KBM-7 (cell line): ENCODE results near the gene METTL1.
"Not testable (repeated sequence)": the region's sequence is repeated elsewhere in the genome, so short reads cannot be mapped to it uniquely, and the experiment has no call there.

Source experiments
- DNase-seq: peaks from one replicate; pipeline ENCODE4 v3.0.0-alpha.2; 2015
- in situ Hi-C: fragments of 300-500 bp; cut with MboI; formaldehyde crosslinking; loops from 2 replicates; pipeline ENCODE4 v1.14.3; 2020; ENCODE audit warnings: low sequenced_read_pairs, low pct_unique_long_range_greater_than_20kb, mixed read lengths

METTL1 gene

DNA sequence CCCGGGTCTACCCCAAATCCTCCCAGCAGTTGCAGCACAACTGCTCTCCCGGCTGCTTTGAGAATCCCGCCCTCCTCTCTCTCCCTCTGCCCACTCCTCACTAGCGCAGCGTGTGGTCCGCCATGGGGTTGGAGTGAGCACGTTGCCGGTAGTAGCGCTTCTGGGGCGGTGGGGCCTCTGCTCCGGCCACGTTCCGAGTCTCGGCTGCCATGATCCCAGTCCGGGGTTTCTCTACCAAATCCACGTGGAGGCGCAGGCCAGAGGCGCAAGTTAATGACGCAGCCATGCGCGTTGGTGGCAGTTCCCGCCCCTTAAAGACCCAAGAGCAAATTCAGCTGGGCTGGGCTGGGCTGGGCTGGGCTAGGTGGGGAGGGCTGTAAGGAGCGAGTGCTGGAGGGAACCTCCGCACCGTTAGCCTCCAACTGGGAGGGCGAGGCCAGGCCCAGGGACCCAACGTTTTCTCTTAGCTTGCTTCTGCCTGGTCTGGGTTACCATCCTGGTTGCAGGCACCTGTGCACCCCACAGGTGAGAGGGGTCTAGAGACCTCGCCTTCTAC, at the start of gene METTL1:
Gene METTL1 (minus strand): TSS at position 233 of the 556 bp plus-strand sequence. CDS start 22 bp downstream, at position 211.
- peak; percentile 98 for DNase-seq
- in situ Hi-C loops = no loop called here

DNA sequence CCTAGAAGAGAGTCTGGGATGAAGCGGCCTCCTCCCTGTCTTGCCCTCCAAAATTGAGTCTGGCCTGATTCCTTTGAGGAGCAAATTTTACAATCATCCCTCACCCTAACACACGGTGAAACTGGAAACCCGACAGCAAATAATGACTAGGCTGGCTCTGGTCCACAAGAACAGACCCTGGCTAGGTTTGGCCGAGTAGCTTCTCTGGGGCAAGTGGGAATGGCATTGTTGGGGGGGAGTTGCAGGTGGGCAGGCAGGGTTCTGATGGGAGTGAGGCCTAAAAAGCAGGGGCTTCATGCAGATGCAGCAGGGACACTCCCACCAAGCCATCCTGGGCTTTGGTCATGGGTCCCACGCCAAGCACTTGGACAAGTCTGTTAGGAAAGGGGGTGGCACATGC, 49.1 kb upstream of the METTL1 start:
- DNase-seq, in situ Hi-C loops: not testable (repeated sequence)

DNA sequence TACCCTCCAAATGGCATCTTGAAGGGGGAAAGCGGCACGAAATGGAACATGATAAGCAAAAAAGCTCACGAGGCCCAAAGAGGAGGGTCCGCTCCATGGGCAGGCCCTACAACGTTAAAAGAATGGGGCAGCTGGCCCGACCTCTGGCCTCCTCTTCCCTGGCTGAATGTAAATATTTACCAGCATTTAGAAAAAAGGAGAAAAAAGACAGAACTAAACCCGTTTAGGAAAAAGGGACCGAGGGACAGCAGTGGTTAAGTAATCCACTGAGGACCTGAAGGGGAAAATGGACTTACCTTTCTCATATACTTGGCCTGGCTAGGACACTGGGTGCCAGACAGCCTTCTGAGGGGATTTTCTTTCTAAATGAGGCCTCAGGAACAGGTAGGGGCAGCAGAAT, 48.2 kb upstream of the METTL1 start:
- DNase-seq, in situ Hi-C loops: not testable (repeated sequence)

DNA sequence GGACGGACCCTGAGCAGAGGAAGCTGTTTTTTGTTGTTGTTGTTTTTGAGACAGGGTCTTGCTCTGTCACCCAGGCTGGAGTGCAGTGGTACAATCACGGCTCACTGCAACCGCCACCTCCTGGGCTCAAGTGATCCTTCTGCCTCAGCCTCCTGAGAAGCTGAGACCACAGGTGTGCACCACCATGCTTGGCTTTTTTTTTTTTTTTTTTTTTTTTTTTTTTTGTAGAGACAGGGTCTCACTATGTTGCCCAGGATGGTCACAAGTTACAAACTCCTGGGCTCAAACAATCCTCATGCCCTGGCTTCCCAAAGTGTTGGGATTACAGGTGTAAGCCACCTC, 46.1 kb upstream of the METTL1 start:
- in situ Hi-C loops, DNase-seq: not testable (repeated sequence)

GRCh38 chr12:57817261-57817989, 45.5 kb upstream of the METTL1 start:
- in situ Hi-C loops = no loop called here
- DNase-seq = no peak

- in situ Hi-C loops = no loop called here
- DNase-seq = peak; percentile 89
Measured at GRCh38 chr12:57816855-57817151, 44.9 kb upstream of the METTL1 start.

DNA sequence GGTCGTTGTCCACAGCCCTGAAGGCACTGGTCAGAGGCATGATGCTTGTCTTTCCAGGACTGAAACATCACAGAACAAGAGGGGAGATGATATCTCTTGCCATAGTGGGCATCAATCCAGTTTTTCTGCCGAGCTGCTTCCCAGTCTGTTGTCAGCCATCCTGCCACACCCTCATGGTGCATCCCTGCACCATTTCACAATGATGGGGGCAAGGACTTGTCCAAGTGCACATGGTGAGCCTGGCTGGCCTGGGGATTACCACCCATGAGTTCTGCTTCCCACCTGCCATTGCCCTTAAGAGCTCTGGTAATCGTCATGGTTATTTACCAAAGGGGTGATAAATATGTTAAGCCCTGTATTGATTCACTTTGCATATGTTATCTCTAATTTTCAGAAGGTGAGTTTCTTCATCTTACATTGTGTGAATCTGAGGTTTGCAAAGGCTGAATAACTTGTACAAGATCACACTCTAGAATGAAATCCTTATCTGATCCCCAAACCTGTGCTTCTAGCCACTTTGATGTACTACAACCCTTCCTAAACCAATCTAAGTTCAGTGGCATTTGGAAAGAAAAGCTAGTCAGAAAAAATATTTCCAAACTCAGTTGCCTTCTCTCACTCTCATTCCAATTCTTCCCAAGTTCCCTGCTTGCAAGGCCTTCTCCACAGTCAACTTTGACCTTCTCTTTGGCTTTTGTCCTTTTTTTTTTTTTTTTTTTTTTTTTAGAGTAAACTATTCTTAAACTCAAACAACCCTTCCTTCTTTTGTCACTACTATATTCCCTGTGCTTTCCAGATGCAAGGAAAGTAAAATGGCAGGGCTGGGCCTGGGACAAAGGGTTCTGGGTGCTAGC, 44.3 kb upstream of the METTL1 start:
- no peak for DNase-seq
- in situ Hi-C loops = no loop called here

DNA sequence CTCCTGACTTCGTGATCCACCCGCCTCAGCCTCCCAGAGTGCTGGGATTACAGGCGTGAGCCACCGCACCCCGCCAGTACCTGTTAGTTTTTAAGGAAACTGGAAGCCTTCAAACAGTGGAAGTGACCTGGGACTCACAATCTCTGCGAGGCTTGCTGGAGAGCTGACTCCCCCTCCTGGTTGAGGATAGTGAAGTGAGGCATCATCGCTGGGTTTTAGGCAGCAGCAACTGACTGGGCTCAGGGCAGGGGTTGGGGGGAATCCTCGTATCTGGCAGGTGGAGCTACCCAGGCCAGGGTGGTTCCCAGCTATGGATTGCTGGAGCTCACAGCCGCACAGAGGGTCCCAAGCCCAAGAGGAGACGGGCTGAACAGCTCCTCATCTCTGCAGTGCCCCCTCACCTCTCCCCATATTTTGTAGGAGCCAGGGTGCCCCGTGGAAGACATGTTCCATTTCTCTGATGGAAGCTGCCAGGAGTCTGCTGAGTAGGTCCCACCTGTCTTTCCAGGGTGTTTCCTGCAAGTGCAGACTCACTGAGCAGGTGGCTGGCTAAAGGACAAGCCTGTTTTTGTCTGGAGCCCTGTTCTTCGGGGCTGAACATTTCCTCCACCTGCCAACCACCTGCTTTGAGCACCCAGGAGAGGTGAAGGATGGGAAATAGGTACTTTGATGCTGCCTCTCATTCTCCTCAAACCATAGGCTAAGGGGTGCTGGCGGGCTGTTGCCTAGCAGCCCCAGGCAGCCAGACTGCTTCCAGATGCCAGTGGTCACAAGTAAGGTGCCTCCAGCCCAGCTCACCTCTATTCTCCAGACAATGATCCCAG, 43.5 kb upstream of the METTL1 start:
- DNase-seq = no peak
- in situ Hi-C loops = no loop called here

- no peak for DNase-seq
- in situ Hi-C loops = no loop called here
Measured at GRCh38 chr12:57813971-57814772, 42.3 kb upstream of the METTL1 start.

DNA sequence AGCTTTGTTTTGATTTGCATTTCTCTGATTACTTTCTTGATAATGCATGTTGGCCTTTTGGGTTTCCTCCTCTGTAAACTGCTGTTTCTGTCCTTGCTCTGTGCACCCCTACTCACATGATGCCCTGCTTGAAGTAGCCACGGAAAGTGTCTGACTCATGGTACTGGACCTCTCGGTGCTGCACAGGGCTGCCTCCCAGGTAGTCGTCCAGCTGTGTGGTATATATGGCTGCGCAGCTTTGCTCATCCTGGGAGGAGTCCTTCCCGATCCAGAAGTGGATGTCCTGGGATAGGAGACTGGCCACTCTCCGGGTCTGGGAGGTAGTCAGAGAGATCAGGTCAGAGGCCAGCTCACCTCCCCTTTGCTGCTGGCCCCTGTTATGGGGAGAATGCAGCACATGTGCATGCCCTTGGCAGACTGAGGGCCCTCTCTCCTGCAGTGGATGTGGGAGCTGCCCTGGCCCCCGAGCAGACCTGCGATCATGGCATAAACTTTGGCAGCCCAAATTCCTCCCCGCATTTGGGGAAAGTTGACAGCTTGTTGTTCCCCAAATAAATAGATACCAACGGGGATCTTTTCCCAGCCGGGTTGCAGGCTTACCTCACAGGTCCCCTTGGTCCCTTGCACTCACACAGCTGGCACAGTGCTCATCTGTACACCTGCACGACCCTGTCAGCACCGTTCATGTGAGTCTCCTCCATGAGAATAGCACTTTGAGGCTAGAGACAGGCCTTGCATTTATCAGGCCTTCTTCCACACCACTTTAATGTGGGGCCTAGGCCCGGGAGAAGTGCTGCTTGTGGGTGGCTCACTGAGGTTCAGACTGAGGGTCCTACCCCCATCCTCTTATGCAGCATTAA, 41.4 kb upstream of the METTL1 start:
- DNase-seq = no peak
- in situ Hi-C loops = no loop called here

GRCh38 chr12:57811028-57811755, 39.3 kb upstream of the METTL1 start:
- in situ Hi-C loops = no loop called here
- no peak for DNase-seq

- in situ Hi-C loops = no loop called here
- DNase-seq = peak; percentile 59
Measured at GRCh38 chr12:57810450-57810849, 38.5 kb upstream of the METTL1 start.

DNA sequence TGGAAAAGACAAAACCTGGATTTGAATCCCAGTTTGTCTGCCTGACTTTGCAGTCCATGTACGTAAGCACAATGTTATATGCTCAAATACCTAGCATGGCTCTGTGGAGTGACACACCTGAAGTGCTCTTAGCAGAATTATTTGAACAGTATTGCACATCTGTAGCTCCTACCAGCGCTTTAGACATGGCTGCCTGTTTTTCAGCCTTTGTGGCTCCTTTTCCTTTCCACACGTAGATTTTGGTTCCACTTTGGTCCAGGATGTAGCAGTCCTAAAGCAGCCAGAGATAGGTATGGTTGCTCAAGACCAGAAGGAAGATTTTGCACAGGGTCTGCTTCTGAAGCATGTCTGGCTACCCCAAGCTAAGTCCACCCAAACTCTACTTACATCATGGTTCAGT, 37.5 kb upstream of the METTL1 start:
- DNase-seq = no peak
- in situ Hi-C loops = no loop called here

DNA sequence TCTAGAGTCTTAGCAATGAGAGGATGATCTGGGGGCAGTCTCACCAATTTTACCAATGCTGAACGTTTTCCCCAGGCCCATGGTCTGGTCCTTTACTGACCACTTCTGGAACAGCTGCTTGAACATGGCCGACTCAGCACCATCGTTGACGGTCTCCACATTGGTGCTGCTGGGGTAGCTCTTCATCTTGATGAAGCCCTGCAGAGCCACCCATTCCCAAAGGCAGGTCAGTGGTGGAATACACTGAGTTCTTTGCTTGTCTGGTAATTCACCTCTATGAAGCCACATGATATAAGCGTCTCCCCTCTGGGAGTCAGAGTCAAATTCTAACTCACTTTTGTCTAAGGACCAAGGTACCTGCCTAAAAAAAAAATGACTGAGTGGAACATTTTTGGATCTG, 36.4 kb upstream of the METTL1 start:
- in situ Hi-C loops = no loop called here
- no peak for DNase-seq

DNA sequence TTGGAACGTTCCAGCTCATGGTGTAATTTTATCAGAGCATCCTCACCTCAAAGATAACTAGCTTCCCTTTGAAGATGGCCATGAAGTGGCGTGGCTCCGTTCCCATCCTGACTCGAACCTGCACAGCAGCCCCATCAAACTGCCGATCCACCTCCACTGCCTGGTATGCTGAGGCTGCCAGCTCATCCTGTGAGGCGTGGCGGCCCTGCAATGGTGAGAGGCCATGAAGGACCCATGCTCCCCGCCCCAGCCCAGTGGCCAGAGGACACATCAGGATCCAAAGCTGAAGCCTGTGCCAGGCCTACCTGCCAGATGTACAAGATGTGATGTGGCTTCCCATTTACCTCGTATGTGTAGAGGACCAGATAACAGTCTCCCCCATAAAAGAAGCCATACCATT, 35.4 kb upstream of the METTL1 start:
- in situ Hi-C loops = no loop called here
- no peak for DNase-seq

- DNase-seq = no peak
- in situ Hi-C loops = no loop called here
Measured at GRCh38 chr12:57806677-57807076, 34.8 kb upstream of the METTL1 start.

GRCh38 chr12:57803319-57803893, 31.5 kb upstream of the METTL1 start:
- peak; percentile 41 for DNase-seq
- in situ Hi-C loops = no loop called here
